ENCODE measurements around the gene RTCA.

DNA sequence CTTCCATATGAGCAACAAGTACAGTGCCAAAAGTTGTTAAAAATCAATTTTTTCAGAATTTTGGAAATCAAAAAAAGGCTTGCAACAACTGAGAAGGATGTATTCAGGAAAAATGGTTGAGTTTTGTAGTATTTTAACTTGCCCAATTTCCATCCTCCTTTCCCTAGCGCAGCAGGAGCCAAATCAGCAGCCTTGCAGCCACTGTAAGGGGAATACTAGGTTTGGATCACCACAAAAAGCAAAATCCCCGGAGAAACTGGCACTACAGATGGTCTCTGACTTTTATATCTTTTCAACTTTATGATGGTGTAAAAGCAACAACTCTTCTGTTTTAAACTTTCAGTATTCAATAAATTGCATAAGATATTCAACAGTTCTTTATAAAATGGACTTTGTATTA lies 34.3 kb upstream of the RTCA start:
- TF ChIP-seq, protein P1, sequence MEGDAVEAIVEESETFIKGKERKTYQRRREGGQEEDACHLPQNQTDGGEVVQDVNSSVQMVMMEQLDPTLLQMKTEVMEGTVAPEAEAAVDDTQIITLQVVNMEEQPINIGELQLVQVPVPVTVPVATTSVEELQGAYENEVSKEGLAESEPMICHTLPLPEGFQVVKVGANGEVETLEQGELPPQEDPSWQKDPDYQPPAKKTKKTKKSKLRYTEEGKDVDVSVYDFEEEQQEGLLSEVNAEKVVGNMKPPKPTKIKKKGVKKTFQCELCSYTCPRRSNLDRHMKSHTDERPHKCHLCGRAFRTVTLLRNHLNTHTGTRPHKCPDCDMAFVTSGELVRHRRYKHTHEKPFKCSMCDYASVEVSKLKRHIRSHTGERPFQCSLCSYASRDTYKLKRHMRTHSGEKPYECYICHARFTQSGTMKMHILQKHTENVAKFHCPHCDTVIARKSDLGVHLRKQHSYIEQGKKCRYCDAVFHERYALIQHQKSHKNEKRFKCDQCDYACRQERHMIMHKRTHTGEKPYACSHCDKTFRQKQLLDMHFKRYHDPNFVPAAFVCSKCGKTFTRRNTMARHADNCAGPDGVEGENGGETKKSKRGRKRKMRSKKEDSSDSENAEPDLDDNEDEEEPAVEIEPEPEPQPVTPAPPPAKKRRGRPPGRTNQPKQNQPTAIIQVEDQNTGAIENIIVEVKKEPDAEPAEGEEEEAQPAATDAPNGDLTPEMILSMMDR (IDR thresholded peaks at IDR 0.05): no peak
- no peak for TF ChIP-seq POLR2A (IDR thresholded peaks at IDR 0.05)

All from heart left ventricle (tissue), 13 donors.